Measurements from ENCODE around the gene KLRC4.
"Not testable (repeated sequence)": the region's sequence is repeated elsewhere in the genome, so short reads cannot be mapped to it uniquely, and the experiment has no call there.

- TF ChIP-seq CTCF, POLR2A (IDR thresholded peaks at IDR 0.05): not testable (repeated sequence)
Measured at GRCh38 chr12:10390991-10391390, 18.6 kb downstream of the KLRC4 start.
